ENCODE results near the gene PBXIP1. TPM values are rescaled to one million over a fixed set of nuclear protein-coding genes. Genes with fewer than 3 reads are reported as not detected.

PBXIP1 gene
- total RNA-seq, 1 experiment from 2014 or later, result 42.5 TPM

DNA sequence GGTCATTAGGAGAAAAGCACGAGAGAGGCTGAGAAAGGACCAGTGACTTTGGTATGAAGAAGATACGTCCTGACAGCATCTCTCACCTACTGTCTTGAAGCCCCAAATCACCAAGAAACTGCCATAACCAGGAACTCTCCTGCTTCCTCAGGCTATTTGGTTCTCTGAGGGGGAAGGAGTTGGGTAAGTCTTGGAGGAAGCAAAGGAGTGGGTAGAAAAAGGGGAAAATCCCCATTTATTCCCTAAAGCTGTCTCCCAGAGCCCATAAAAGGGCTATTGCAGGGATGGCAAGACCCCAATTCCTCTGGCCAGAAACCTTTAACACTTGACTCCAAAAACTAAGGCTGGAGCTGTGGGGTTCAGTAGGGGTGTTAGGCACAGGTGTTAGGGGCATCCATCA, 2.1 kb upstream of the PBXIP1 start:
- no peak for DNase-seq (ENCODE audit: low spot score)

DNA sequence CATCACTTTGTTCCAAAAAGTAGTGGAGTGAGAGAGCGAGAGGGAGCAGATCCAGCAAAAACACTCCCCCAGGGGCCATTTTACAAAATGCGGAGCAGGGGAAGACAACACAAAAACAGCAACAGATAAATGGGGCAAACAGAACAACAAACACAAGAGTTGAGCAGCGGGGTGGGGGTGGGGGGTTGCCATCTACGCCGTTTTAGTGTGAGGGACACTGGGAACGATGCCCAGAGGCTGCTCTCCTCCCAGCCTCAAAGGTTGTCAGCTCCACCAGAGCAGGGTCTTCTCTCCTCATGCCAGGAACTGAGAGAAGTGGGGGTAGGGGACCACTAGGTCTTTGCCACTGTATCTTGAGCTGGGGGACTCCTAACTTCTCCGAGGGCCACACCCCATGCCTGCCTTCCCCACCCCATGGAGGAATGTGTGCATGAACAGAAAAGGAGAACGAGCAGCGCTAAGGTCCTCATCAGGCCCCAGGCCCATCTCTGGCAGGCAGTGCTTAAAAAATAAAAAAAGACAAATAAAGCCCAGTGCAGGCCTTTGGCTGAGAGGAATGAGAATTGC, 1.3 kb upstream of the PBXIP1 start:
- peak; percentile 17 for DNase-seq (ENCODE audit: low spot score)

DNA sequence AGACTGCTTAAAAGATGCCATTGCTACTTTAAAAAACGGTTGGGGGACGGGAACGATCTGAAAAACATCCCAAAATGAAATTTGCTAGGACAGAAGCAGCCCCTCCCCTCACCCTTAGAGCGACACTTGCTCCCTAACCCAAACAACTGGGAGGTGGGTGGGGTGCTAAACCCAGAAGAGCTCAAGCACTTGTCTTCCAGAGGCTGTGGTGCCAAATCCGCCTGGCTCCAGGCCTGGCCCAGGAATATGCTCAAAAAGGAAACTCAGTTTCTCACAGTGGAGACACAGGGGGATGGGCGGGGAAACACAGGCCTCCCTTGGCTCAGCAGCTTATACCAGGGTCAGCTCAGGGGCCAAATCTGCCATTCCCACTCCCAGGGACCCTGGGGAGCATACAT, 644 bp upstream of the PBXIP1 start:
- no peak for DNase-seq (ENCODE audit: low spot score)

DNA sequence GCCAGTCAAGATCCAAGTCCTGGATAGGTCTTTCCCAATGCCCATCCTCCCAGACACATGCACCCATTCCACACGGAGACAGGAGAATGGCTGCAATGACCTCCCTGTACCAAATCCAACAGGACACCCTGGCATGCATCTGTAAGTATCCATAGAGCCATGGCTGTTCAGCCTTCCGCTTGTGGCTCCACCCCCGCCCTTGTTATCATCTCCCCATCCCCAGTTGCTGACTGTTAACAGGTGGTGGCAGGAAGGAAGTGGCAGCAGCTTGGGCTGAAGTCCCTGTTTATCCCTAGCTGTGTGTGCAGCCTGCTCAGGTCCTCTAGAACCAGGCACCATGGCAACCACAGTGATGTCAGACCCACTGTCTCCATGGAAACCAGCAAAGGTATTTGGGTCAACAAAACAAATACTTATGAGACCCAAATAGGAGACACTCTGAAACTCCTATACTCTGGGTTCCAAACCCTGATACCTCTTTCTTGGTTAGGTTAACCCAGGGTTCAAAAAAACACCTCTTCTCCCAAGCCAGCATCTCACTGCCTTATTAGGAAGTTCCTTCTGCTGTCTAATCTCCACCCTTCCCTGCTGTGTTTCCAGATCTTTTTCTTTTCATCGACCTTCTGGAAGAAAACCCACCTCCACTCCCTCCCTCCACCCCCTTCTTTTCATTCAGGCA, 721 bp downstream of the PBXIP1 start:
- peak; percentile 60 for DNase-seq (ENCODE audit: low spot score)

DNA sequence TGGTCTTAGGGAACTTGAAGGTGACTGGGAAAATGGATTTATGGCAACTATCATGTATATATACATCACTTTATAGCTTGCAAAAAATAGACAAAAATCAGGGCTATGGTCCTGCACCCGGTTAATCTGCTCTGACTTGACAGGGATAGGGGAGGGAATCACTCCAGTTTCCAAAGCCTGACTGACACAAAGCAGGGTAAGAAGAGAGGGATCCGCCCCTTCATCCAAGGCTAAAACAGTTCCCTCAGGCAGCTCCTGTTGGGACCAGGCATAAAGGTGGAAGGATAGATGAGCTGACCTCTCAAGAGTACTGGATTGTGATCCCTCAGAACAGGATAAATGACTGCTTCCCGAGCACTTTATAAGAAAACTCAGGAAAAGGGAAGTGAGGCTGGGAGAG, 1.4 kb downstream of the PBXIP1 start:
- no peak for DNase-seq (ENCODE audit: low spot score)

DNA sequence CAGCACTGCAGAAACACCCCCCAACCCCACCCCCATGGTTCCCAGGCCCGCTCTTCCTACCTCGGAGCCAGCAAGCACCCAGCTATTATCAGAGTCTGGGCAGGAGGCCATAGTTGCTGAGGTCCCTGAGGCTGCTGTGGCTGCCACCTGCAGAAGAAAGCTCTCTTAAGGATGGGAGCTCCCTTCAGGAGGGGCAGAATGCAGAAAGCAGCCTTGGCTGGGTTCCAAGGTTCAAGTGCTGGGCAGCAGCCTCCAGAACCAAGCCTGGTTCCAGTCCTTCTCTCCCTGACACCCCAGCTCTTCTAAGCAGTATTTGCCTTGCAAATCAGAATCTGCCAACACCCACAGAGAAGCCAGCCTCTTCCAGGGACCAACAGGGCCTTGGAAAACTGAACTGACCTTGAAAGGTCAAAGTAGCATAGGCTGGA, 2.3 kb downstream of the PBXIP1 start:
- DNase-seq (ENCODE audit: low spot score), result no peak

DNA sequence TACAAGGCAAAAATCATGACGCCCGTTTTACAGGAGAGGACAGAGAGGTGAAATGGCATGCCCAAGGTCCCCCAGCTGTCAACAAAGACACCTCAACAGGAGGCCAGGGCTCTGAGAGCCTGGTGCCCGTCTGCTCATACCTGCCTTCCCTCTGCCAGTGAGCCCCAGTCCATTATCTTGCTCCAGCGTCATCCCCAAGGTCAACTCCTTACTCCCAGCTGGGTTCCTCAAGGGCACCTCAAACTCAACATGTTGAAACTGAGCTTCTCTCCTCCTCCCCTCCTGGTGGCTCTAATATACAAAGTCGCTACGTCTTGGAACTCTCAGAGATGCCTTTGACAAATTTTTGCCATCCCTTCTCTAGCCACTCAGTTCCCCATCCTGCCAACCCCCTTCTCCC, 3.2 kb downstream of the PBXIP1 start:
- no peak for DNase-seq (ENCODE audit: low spot score)

DNA sequence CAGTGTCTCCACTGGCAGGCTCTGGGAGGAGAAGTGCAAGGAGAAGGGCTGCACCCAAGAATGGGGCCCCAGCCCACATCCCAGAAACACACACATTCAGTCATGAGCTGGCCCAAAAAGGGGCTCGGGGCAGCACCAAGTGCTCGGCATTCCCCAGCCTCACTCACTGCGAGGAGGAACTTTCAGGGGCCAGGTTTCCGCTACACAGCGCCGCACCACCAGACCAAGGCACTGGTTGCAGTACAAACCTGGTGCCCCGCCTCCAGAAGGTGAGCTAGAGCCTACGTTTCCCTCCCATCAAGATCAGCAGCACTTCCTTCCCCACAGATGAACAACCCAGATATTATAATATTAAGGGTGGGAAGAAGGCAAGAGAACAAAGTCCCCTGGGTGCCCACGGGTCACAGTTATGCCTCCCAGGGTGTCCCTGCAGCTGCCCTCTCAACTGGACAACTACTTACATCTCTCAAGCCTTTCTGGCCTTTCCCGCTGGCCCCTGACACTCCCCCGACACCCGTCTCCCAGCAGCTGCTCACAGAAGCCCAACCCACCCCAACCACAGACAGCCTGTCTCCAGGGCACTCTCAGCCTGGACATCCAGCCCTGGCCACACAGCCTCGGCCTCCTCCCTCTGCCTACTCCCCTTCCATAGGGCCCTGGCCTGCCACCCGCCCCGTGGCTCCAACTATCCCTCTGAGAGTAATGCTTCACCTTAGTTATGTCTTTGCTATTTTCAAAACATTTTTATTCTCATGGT, 3.8 kb downstream of the PBXIP1 start:
- no peak for DNase-seq (ENCODE audit: low spot score)

DNA sequence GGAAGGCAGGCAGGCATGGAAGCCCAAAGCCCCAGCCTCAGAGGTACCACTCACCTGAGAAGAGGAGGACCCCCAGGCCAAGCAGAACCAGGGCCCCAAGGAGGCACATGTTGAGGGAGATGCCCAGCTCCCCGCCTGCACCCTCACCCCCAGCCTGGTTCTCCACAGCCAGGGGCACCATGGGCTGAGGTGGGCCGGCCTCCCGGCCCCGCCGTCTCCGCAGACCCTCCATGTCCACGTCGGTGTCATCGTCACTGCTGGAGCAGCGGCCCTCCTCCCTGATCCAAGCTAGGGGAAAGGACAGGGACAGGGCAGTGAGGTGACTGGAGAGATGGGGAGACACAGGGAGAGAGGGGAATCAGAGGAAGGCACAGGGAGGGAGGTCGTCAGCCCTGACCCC, 7.8 kb downstream of the PBXIP1 start:
- no peak for DNase-seq (ENCODE audit: low spot score)

DNA sequence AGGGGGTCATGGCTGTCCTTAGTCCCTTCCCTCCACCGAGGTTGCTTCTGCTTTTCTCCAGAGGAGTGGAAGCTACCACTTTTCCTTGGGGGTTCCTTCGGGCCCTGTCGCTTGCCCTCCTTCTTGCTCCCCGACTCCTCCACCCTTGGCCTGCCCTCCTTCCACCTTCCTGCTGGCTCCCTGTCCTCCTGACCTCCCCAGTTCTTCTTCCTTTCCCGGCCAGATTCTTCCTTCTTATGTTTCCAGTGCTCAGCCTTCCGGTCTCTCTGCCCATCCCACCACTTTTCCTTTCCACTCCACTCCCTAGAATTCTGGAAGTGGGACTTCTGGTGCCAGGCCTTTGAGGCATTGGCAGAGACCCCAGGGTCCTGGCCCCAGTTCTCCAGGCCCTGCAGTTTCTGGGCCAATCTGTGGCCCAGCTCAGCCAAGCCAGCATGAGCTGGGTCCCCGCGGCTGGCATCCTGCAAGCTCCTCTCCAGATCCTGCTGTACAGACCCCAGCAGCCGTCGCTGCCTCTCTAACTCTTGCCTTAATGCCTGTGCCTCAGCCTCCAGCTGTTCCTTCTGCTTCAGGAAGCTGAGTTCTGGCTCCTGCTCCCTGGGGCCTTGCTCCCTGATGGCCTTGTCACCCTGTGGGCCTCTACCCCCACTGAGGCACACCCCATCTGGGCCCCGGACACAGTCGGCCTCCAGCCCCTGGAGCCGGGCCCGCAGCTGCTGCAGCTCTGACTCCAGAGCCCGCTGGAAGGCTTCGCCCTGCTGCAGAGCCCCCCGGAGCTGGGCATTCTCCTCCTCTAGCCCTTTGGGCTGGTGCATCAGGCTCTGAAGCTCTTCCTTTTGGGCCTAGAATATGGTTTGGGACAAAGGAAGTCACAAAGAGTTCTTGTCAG, 9.7 kb downstream of the PBXIP1 start:
- no peak for DNase-seq (ENCODE audit: low spot score)

DNA sequence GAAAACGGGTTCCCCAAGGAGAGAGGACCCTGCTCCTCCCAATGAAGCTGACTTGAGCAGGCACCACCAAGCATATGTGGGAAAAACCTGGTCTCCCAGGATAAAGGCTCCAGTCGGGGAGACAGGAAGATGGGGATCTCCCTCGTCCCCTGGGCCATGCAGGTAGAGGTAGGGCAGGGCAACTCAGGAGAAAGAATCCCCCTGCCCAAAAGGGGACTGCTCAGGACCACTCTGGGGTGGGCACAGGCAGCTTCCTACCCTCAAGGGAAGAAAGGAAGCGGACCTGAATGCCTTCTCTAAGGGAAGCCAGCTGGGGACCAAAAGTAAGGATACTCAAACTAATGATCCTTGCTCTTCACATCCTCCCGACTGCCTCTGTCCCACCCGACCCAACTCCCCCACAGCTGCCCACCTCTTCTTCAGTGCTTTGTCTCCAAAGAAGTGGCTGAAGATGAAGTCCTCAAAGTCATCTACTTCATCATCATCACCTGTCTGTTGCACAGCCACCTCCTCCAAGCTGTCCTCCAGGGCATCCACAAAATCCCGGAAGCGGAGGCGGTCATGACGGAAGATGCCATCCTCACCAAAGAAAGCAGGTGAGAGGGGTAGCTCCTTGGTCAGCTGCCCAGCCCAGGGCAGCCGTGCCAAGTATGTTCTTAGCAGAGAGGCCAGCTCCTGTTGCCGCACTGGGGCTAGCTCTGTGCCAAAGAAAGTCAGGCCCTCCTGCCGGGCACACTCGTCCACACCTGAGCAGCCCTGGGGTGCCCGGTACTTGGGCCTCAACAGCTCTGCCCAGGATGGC, 10.5 kb downstream of the PBXIP1 start:
- DNase-seq (ENCODE audit: low spot score), result no peak

DNA sequence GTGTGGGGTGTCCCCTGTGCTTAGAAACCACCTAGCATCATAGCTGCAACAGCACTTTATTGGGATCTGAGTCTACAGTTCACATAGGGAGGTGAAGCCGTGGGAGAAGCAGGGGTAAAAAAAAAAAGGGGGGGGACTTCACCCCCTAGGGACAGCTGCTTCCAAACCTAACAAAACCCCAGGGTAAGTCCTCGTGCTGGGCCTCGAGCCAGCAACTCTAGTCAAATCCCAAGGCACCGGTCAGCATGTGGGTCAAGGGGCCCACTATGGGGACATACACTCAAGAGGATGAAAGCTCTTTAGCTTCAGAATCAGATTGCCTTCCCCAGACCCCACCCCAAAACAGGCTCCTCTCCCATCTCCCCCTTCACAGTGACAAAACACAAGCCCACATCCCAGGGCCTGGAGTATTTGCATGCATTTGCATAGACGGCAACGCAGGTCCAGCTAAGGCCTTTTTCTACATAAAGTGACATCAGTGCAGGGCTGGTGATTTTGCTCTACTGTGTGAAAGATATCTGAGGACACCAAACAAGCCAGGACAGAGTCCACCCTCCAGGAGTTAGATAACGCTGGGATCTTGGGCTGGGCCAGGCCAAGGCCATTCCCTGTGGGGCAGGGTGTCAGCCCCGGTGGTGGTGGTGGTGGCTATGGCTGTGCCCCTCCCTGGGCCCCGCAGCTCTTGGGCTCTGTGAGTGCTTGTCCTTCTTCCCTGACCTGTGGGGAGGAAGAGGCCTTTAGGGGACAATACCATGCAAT, 11.3 kb downstream of the PBXIP1 start:
- no peak for DNase-seq (ENCODE audit: low spot score)

DNA sequence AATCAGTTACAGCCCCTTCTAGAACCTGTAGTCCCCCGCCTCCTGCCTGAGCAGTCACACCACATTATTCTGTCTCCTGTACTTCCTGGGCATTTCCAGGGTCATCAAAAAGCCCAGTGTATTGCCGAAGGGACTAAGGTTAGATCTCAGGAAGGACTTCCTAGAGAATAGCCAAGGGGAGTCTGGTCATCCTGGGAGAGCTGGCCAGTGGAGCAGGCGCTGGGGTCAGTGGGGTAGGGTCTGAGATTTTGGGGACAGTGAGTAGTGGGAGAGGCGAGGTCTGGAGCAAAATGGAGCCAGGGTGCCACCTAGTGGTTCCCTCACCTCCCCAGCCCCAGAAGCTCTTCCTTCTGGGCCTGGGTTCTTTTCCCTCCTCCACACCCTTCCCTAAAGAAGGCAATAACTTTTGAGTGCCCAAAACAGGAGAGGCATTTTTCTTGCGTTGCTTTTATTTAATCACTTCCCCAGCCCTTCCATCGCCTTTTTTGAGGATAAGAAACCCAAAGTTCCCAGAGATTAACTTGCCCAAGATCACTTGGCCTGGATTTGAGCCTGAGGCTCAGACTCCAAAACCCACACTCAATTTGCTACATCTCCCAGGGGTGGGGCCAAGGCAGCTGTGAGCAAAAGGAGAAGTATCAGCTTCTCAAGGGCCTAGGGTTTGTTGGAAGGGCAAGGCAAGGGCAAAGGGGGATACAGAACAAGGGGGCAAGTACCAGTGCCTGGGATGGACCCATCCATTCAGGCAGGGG, 12.1 kb downstream of the PBXIP1 start:
- DNase-seq (ENCODE audit: low spot score), result peak; percentile 59

DNA sequence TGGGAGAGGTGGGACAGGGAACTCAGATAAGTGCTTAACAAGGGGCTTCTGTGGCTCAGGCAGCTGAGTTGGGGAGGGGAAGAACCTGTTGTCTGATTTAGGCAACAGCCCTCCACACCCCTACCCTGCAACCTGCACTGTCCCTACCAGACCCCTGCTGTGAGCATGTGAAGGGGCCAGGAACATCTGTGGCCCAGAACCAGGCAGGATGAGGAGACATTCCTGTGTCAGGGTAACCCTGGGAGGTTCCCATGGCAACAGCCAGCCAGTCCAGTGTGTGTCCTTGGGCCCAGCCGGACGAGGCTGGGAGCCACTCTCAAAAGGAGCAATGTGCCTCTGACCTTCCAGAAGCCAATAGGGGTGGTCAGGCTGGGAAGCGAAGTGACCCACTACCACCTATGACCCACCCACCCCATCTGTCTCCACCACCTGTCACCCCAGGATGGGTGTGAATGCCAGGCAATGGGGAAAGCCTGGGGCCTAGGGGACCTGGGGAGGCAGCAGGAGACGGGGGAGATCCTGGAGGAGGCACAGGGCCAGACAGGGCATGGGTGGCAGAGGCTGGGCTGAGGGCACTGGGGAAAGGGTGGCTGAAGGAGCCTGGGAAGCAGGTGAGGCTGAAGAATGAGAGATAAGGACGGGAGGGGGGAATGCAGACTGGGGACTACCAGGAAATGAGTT, 14.4 kb downstream of the PBXIP1 start:
- peak; percentile 33 for DNase-seq (ENCODE audit: low spot score)

DNA sequence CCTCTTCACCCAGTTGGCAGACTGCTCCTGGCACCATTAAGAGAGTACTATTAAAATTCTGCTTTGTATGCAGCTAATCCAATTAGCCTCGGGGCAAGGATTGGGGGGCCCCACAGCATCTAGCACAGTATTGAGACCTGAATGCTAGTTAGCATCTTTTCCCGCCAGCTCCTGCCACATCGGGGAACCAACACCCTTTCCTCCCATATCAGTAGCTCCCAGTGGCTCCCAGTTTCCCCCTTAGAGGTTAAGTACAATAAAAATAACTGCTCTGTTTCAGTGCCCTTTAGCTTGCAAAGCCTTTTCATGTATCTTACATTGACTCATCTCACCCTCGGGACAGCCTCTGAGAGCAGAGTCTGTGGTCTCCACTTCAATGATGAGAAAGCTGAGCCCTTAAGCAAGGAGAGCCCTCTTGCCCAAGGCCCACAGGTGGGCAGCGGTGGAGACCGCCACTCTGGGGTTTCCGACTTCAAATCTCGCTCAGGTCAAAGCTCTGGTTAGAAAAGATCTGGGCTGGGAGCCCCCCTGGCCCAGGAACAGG, 15.2 kb downstream of the PBXIP1 start:
- DNase-seq (ENCODE audit: low spot score), result no peak

DNA sequence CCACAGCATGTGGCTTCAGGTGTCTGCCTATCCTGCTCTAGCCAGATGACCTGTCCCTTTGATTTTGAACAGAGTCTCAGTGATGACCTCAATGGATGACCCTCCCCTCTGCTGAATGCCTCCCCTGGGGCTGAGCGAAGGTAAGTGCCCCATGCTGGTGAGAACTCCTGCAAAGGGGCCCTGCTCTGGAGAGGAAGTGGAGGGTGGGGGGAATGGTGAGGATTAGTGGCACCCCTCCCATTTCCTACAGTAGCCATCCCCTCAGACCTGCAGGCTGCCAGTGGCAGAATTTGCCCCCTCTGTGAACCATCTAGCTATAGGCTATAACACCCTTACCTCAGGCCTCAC, 15.7 kb downstream of the PBXIP1 start:
- no peak for DNase-seq (ENCODE audit: low spot score)

DNA sequence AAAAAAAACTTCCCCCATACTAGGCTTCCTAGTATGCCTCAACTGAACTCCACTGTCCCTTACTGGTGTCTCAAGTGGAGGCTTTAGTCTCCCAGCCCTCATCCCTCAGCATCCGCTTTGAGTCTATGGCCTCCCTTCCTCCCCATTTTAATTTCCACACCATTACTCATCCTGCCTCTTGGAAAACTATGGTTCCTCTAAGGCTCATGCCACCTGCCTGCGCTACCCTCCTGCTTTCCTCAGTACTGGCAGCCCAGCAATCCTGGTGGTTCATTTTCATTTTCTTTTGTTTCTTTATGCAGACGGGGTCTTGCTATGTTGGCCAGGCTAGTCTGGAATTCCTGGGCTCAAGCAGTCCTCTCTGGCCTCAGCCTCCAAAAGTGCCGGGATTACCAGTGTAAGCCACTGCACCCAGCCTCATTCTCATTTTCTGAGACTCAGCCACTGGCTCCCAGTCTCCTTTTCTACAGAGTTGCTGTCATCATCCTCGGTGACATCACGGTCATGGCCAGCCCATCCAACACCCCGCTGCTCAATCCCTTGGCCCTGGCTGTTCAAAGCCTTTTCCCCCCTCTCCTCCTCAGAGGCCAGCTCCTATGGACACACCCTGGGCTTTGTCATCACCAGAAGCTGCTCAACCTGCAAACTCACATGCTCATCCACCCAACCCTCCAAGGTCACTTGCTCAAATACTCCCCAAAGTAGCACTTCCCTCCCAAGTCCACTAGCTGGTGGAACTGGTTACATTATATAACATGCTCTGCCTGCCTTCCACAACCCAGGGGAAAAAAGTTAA, 17.1 kb downstream of the PBXIP1 start:
- DNase-seq (ENCODE audit: low spot score), result no peak

DNA sequence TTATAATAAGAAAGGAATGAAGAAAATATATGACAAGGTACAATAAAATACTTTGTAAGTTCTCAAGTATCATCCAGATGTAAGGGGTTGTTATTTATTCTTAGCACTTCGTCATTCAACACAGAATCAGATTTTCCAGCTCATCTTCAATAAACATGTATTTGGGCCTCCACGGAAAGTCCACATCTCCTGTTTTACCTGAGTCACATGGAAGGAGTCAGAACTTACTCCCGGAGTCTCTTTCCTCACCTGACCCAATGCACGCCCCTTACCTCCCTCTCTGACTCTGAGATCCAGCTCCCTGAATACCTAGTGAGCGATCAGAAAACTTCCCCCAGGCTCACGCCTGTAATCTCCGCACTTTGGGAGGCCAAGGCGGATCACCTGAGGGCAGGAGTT, 17.9 kb downstream of the PBXIP1 start:
- no peak for DNase-seq (ENCODE audit: low spot score)
